Liver (tissue), 9 donors: ENCODE data around the gene CAB39. TPM values are rescaled to one million over a fixed set of nuclear protein-coding genes. Genes with fewer than 3 reads are reported as not detected.
A peak's percentile ranks its signal among the peaks of the same experiment; 100 is the strongest.

ENCODE experiments used
- DNase-seq: peaks from one replicate; pipeline ENCODE4 v3.0.0-alpha.2; 2017; ENCODE audit warnings: low spot score
- H3K27ac ChIP-seq, 2 donors: one replicate each; pipeline ENCODE4 v1.7.0; 2013; ENCODE audit warnings: inconsistent platforms in 2 of 2, low read length in 2 of 2, control low read depth in 1 of 2, low read depth in 1 of 2, mild to moderate bottlenecking in 1 of 2
- H3K27me3 ChIP-seq, 4 donors: one replicate each; pipeline versions ENCODE4 v1.6.1 to v1.7.0; 2013; ENCODE audit warnings: low read length in 3 of 4, inconsistent platforms in 1 of 4, mild to moderate bottlenecking in 1 of 4, moderate library complexity in 1 of 4; ENCODE audit not compliant: control insufficient read depth in 4 of 4, insufficient read depth in 4 of 4
- H3K36me3 ChIP-seq, 4 donors: one replicate each; pipeline versions ENCODE4 v1.6.1 to v1.7.0; 2013; ENCODE audit warnings: low read length in 3 of 4, mild to moderate bottlenecking in 3 of 4, low read depth in 1 of 4, moderate library complexity in 1 of 4; ENCODE audit not compliant: control insufficient read depth in 4 of 4, insufficient read depth in 3 of 4
- H3K4me1 ChIP-seq, 4 donors: one replicate each; pipeline versions ENCODE4 v1.6.1 to v1.7.0; 2013; ENCODE audit warnings: low read length in 3 of 4, mild to moderate bottlenecking in 3 of 4, moderate library complexity in 1 of 4; ENCODE audit not compliant: control insufficient read depth in 4 of 4, insufficient read depth in 4 of 4
- H3K4me3 ChIP-seq, 3 donors: one replicate each; pipeline versions ENCODE4 v1.6.1 to v1.7.0; 2013; ENCODE audit warnings: low read length in 3 of 3, control low read depth in 1 of 3, low read depth in 1 of 3, mild to moderate bottlenecking in 1 of 3
- H3K9ac ChIP-seq, 2 donors: one replicate each; pipeline ENCODE4 v1.7.0; 2013; ENCODE audit warnings: low read length in 2 of 2, mild to moderate bottlenecking in 2 of 2, moderate library complexity in 2 of 2, control low read depth in 1 of 2, low read depth in 1 of 2
- H3K9me3 ChIP-seq, 4 donors: one replicate each; pipeline versions ENCODE4 v1.6.1 to v1.7.0; 2013; ENCODE audit warnings: low read length in 3 of 4; ENCODE audit not compliant: control insufficient read depth in 4 of 4
- EGR1 ChIP-seq, 2 donors: IDR thresholded peaks; 2 replicates each; pipeline ENCODE4 v1.6.1; 2016 to 2018; ENCODE audit warnings: antibody characterized with exemption in 2 of 2, low read depth in 2 of 2
- FOXA1 ChIP-seq: IDR thresholded peaks from 2 replicates; pipeline ENCODE4 v1.6.1; 2016; ENCODE audit warnings: antibody characterized with exemption
- FOXA2 ChIP-seq: IDR thresholded peaks from 2 replicates; pipeline ENCODE4 v1.6.1; 2016; ENCODE audit warnings: antibody characterized with exemption
- GABPA ChIP-seq, 2 donors: IDR thresholded peaks in 1 of 2; conservative IDR thresholded peaks in 1 of 2; 2 replicates each; pipeline ENCODE4 v1.6.1; 2016; ENCODE audit warnings: antibody characterized with exemption in 2 of 2, mild to moderate bottlenecking in 1 of 2, moderate library complexity in 1 of 2
- HNF4A ChIP-seq, 2 donors: conservative IDR thresholded peaks; 2 replicates each; pipeline ENCODE4 v1.6.1; 2016; ENCODE audit warnings: antibody characterized with exemption in 2 of 2, mild to moderate bottlenecking in 2 of 2
- HNF4G ChIP-seq: IDR thresholded peaks from 2 replicates; pipeline ENCODE4 v1.6.1; 2016; ENCODE audit warnings: antibody characterized with exemption
- JUND ChIP-seq, 2 donors: IDR thresholded peaks; 2 replicates each; pipeline ENCODE4 v1.6.1; 2016; ENCODE audit warnings: antibody characterized with exemption in 2 of 2
- MAX ChIP-seq: IDR thresholded peaks from 2 replicates; pipeline ENCODE4 v1.6.1; 2016; ENCODE audit warnings: antibody characterized with exemption
- NR2F2 ChIP-seq: IDR thresholded peaks from 2 replicates; pipeline ENCODE4 v1.6.1; 2016; ENCODE audit warnings: antibody characterized with exemption
- RAD21 ChIP-seq, 2 donors: IDR thresholded peaks; 2 replicates each; pipeline ENCODE4 v1.6.1; 2016; ENCODE audit warnings: antibody characterized with exemption in 2 of 2, mild to moderate bottlenecking in 2 of 2
- RXRA ChIP-seq, 2 donors: IDR thresholded peaks; 2 replicates each; pipeline ENCODE4 v1.6.1; 2017 to 2018; ENCODE audit warnings: antibody characterized with exemption in 2 of 2, mild to moderate bottlenecking in 1 of 2
- SP1 ChIP-seq: IDR thresholded peaks from 2 replicates; pipeline ENCODE4 v1.6.1; 2018; ENCODE audit warnings: antibody characterized with exemption, mild to moderate bottlenecking
- TAF1 ChIP-seq: conservative IDR thresholded peaks from 2 replicates; pipeline ENCODE4 v1.6.1; 2016; ENCODE audit warnings: antibody characterized with exemption, mild to moderate bottlenecking
- YY1 ChIP-seq: IDR thresholded peaks from 2 replicates; pipeline ENCODE4 v1.6.1; 2016; ENCODE audit warnings: antibody characterized with exemption, mild to moderate bottlenecking
- WGBS: extraction: QIAGEN DNeasy Blood & Tissue Kit; methylation state at CpG from one replicate; pipeline ENCODE4 v1.1.7; 2013; 5-methylcytosine and 5-hydroxymethylcytosine counted together
- polyA plus RNA-seq, 2 donors: library from polyadenylated mRNA; stranded (reverse) in 1 of 2; unstranded in 1 of 2; fragments of 200-250 nt in 1 of 2; fragments of >200 nt in 1 of 2; fragmentation: Nextera tagmentation in 1 of 2; extraction: Ambion mirVana in 1 of 2; gene quantifications; one replicate each; pipeline versions ENCODE4 v1.2.1 to v1.2.3, GENCODE V29; 2013 to 2015
- total RNA-seq, 2 donors: library from RNA; depleted of rRNA; stranded (reverse); fragments of >200 nt; gene quantifications; one replicate each; pipeline ENCODE4 v1.2.3, GENCODE V29; 2014
- TF ChIP-seq, protein P1 (sequence below): fragments of 150-350 bp; IDR thresholded peaks from 2 replicates; pipeline ENCODE4 v1.5.1; 2017; ENCODE audit warnings: improper control_type of control experiment, low read depth, low read length; ENCODE audit not compliant: missing input control
- TF ChIP-seq, protein P2 (sequence below): IDR thresholded peaks from 2 replicates; pipeline ENCODE4 v1.6.1; 2016; ENCODE audit warnings: antibody characterized with exemption
- TF ChIP-seq, protein P3 (sequence below): IDR thresholded peaks from 2 replicates; pipeline ENCODE4 v1.6.1; 2016; ENCODE audit warnings: antibody characterized with exemption
- donor health status: healthy.
- donor health status: healthy.
- donor health status: healthy.
- donor health status: healthy.
- donor health status: healthy.

The CAB39 gene
- total and polyA plus RNA-seq, 4 donors: 9.2 to 39.8 (median 26.5) TPM

- TF ChIP-seq GABPA (IDR thresholded peaks at IDR 0.05 in 1 of 2, conservative IDR thresholded peaks at IDR 0.05 in 1 of 2) (no peak), FOXA1 (no peak), YY1 (no peak), FOXA2 (no peak), RXRA (IDR thresholded peaks at IDR 0.05) (no peak)
- TF ChIP-seq, protein P1, sequence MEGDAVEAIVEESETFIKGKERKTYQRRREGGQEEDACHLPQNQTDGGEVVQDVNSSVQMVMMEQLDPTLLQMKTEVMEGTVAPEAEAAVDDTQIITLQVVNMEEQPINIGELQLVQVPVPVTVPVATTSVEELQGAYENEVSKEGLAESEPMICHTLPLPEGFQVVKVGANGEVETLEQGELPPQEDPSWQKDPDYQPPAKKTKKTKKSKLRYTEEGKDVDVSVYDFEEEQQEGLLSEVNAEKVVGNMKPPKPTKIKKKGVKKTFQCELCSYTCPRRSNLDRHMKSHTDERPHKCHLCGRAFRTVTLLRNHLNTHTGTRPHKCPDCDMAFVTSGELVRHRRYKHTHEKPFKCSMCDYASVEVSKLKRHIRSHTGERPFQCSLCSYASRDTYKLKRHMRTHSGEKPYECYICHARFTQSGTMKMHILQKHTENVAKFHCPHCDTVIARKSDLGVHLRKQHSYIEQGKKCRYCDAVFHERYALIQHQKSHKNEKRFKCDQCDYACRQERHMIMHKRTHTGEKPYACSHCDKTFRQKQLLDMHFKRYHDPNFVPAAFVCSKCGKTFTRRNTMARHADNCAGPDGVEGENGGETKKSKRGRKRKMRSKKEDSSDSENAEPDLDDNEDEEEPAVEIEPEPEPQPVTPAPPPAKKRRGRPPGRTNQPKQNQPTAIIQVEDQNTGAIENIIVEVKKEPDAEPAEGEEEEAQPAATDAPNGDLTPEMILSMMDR: no peak
- Histone ChIP-seq H3K4me1 (peaks cover 0 to 16% (median 6%) of the 10 kb centered on the region in 4 donors), H3K4me3 (no peak overlapping the region), H3K27ac (no peak overlapping the region), H3K9me3 (no peaks in the 10 kb centered on the region), H3K9ac (no peak overlapping the region), H3K36me3 (no peaks in the 10 kb centered on the region), H3K27me3 (no peaks in the 10 kb centered on the region)
- DNase-seq: no peak
- 51% methylated on average over 13 of the region's 13 CpGs for WGBS
Observed at GRCh38 chr2:230866756-230867523, 154.3 kb downstream of the CAB39 start.

DNA sequence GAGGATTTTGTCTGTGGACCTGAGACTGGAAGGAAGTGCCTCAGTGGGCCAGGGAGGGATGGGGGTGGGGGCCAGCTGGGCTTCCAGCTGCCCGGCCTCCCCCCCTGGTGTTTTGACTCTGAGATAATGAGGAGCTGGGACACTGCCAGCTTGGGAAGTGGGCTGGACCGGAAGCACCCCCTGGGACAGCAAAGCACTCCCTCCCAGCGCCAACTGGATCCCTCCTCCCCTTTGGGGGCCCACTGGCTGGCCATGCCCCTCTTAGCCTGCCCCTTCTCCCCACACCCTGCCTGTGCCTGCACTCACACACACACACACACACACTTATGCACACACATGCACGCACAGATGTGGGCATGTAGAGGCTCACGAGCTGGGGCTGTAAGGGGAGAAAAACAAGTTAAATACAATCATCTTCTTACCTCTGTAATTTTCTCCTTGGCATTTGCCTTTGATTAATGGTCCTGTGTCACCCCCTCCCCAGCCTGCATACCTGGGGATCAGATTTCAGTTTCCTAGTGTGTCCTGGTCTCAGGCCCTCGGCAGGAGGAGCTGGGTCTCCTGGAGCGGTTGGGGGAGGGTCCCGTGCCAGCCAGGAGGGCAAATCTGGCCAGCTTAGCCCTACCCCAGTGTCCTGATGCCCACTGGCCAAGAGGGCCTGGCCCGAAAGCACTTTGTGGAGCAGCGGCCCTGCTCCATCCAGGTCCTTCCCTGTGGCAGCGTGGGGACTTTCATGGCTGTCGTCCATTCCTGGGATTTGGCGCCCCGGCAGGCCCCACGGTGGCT, 155.7 kb downstream of the CAB39 start:
- 76% methylated on average over 15 of the region's 15 CpGs for WGBS
- Histone ChIP-seq H3K4me3 (no peak overlapping the region), H3K9ac (no peak overlapping the region), H3K27ac (peak overlapping the region in 1 of 2 donors; percentile 10), H3K27me3 (no peaks in the 10 kb centered on the region), H3K36me3 (no peaks in the 10 kb centered on the region), H3K4me1 (peaks cover 0 to 16% (median 6%) of the 10 kb centered on the region in 4 donors), H3K9me3 (no peaks in the 10 kb centered on the region)
- DNase-seq: no peak
- TF ChIP-seq, protein P2, sequence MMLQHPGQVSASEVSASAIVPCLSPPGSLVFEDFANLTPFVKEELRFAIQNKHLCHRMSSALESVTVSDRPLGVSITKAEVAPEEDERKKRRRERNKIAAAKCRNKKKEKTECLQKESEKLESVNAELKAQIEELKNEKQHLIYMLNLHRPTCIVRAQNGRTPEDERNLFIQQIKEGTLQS: no peak
- TF ChIP-seq HNF4G: no peak
- TF ChIP-seq FOXA1: no peak
- TF ChIP-seq NR2F2: no peak
- no peak for TF ChIP-seq MAX
- TF ChIP-seq, protein P1: no peak
- no peak for TF ChIP-seq GABPA (IDR thresholded peaks at IDR 0.05 in 1 of 2, conservative IDR thresholded peaks at IDR 0.05 in 1 of 2)
- no peak for TF ChIP-seq YY1
- no peak for TF ChIP-seq RAD21 (IDR thresholded peaks at IDR 0.05)
- TF ChIP-seq FOXA2: no peak
- TF ChIP-seq TAF1: no peak
- no peak for TF ChIP-seq RXRA (IDR thresholded peaks at IDR 0.05)
- TF ChIP-seq SP1: no peak
- TF ChIP-seq EGR1 (IDR thresholded peaks at IDR 0.05; ENCODE audit: low read depth in 2 of 2): no peak
- no peak for TF ChIP-seq JUND (IDR thresholded peaks at IDR 0.05)
- TF ChIP-seq, protein P3, sequence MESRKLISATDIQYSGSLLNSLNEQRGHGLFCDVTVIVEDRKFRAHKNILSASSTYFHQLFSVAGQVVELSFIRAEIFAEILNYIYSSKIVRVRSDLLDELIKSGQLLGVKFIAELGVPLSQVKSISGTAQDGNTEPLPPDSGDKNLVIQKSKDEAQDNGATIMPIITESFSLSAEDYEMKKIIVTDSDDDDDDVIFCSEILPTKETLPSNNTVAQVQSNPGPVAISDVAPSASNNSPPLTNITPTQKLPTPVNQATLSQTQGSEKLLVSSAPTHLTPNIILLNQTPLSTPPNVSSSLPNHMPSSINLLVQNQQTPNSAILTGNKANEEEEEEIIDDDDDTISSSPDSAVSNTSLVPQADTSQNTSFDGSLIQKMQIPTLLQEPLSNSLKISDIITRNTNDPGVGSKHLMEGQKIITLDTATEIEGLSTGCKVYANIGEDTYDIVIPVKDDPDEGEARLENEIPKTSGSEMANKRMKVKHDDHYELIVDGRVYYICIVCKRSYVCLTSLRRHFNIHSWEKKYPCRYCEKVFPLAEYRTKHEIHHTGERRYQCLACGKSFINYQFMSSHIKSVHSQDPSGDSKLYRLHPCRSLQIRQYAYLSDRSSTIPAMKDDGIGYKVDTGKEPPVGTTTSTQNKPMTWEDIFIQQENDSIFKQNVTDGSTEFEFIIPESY: no peak
- TF ChIP-seq HNF4A (conservative IDR thresholded peaks at IDR 0.05): no peak
